Measurements from ENCODE around the gene STK32C.
A peak's percentile ranks its signal among the peaks of the same experiment; 100 is the strongest.
"Not testable (repeated sequence)": the region's sequence is repeated elsewhere in the genome, so short reads cannot be mapped to it uniquely, and the experiment has no call there.

STK32C gene

GRCh38 chr10:132338876-132339275, 31.1 kb upstream of the STK32C start:
- no peak for DNase-seq (ENCODE audit: low read depth in 2 of 2)

GRCh38 chr10:132337854-132338253, 30.1 kb upstream of the STK32C start:
- DNase-seq (ENCODE audit: low read depth in 2 of 2) = not testable (repeated sequence)

GRCh38 chr10:132336919-132337407, 29.2 kb upstream of the STK32C start:
- DNase-seq (ENCODE audit: low read depth in 2 of 2) = no peak

GRCh38 chr10:132336064-132336746, 28.5 kb upstream of the STK32C start:
- DNase-seq (ENCODE audit: low read depth in 2 of 2) = no peak

GRCh38 chr10:132335189-132336063, 27.7 kb upstream of the STK32C start:
- no peak for DNase-seq (ENCODE audit: low read depth in 2 of 2)

- no peak for DNase-seq (ENCODE audit: low read depth in 2 of 2)
Observed at GRCh38 chr10:132334631-132335188, 27.0 kb upstream of the STK32C start.

- DNase-seq (ENCODE audit: low read depth in 2 of 2) = no peak
Observed at GRCh38 chr10:132333386-132333785, 25.6 kb upstream of the STK32C start.

- no peak for DNase-seq (ENCODE audit: low read depth in 2 of 2)
Observed at GRCh38 chr10:132332433-132332754, 24.6 kb upstream of the STK32C start.

GRCh38 chr10:132331601-132332432, 24.1 kb upstream of the STK32C start, which contains the start of gene LRRC27:
Gene LRRC27 (plus strand): TSS chr10:132332193. CDS start chr10:132333525, 1,332 bp downstream.
- peak; percentile 97 to 98 for DNase-seq (ENCODE audit: low read depth in 2 of 2)

- DNase-seq (ENCODE audit: low read depth in 2 of 2) = no peak
Observed at GRCh38 chr10:132330486-132330833, 22.7 kb upstream of the STK32C start.

GRCh38 chr10:132329565-132330485, 22.1 kb upstream of the STK32C start:
- DNase-seq (ENCODE audit: low read depth in 2 of 2) = peak in 1 of 2 experiments; percentile 36

GRCh38 chr10:132328738-132329137, 21.0 kb upstream of the STK32C start:
- no peak for DNase-seq (ENCODE audit: low read depth in 2 of 2)

- no peak for DNase-seq (ENCODE audit: low read depth in 2 of 2)
Observed at GRCh38 chr10:132328106-132328505, 20.4 kb upstream of the STK32C start.

- DNase-seq (ENCODE audit: low read depth in 2 of 2) = peak; percentile 47 to 48
Observed at GRCh38 chr10:132326925-132327324, 19.2 kb upstream of the STK32C start.

GRCh38 chr10:132326344-132326889, 18.7 kb upstream of the STK32C start:
- no peak for DNase-seq (ENCODE audit: low read depth in 2 of 2)

GRCh38 chr10:132324186-132324585, 16.4 kb upstream of the STK32C start:
- no peak for DNase-seq (ENCODE audit: low read depth in 2 of 2)

- DNase-seq (ENCODE audit: low read depth in 2 of 2) = no peak
Observed at GRCh38 chr10:132322586-132323048, 14.9 kb upstream of the STK32C start.

GRCh38 chr10:132321726-132322125, 14.0 kb upstream of the STK32C start:
- DNase-seq (ENCODE audit: low read depth in 2 of 2) = no peak

GRCh38 chr10:132320654-132321469, 13.1 kb upstream of the STK32C start:
- DNase-seq (ENCODE audit: low read depth in 2 of 2) = no peak
